K562 (cell line): ENCODE results near the gene POLD2. TPM values are rescaled to one million over a fixed set of nuclear protein-coding genes. Genes with fewer than 3 reads are reported as not detected.

ENCODE experiments used
- HDAC6 ChIP-seq: IDR thresholded peaks from 2 replicates; pipeline ENCODE4 v1.6.1; 2012; ENCODE audit warnings: low read depth, mild to moderate bottlenecking, control low read depth, inconsistent platforms, low read length, moderate library complexity
- MYBL2 ChIP-seq, 2 experiments: fragments of 450-650 bp in 1 of 2; sonication (generic) in 1 of 2; formaldehyde crosslinking in 1 of 2; IDR thresholded peaks; 2 replicates each; pipeline versions ENCODE4 v1.6.1 to v1.8.1; 2017 to 2022; ENCODE audit warnings: borderline replicate concordance in 1 of 2, inconsistent platforms in 1 of 2, low read depth in 1 of 2, mild to moderate bottlenecking in 1 of 2, missing genetic modification reagents in 1 of 2, moderate library complexity in 1 of 2
- polyA plus RNA-seq, 8 experiments: library from polyadenylated mRNA; depleted of rRNA in 4 of 8; stranded (reverse) in 5 of 8; unstranded in 3 of 8; fragments of >200 nt; fragmentation: Nextera tagmentation in 2 of 8; fragmentation: Illumina TruSeq in 1 of 8; extraction: Ambion mirVana in 2 of 8; extraction: Trizol in 1 of 8; gene quantifications; 2 replicates each; pipeline versions ENCODE4 v1.2.1 to v1.2.3, GENCODE V29; 2011 to 2014; ENCODE audit warnings: inconsistent platforms in 1 of 8, missing spikeins in 1 of 8
- total RNA-seq, 7 experiments: library from RNA; depleted of rRNA in 6 of 7; stranded (reverse); fragments of >200 nt in 6 of 7; fragmentation: Illumina TruSeq in 2 of 7; extraction: Trizol in 2 of 7; gene quantifications; 2 replicates each; pipeline versions ENCODE4 v1.2.1 to v1.2.3, GENCODE V29; 2011 to 2021; ENCODE audit warnings: low replicate concordance in 1 of 7
- TF ChIP-seq, protein P1 (sequence below): fragments of 200-600 bp; sonication (generic); IDR thresholded peaks from one replicate; pipeline ENCODE4 v1.6.1; 2012; ENCODE audit warnings: mild to moderate bottlenecking, low read depth, low read length, inconsistent platforms
- TF ChIP-seq, protein P2 (sequence below): fragments of 150-350 bp; IDR thresholded peaks from 2 replicates; pipeline ENCODE4 v1.6.1; 2014; ENCODE audit warnings: low read depth, mild to moderate bottlenecking, low read length, borderline replicate concordance
- TF ChIP-seq, protein P3 (sequence below): sonication (generic); formaldehyde crosslinking; IDR thresholded peaks from 2 replicates; pipeline ENCODE4 v1.8.0; 2022; ENCODE audit warnings: mild to moderate bottlenecking, missing genetic modification reagents
- TF ChIP-seq, protein P4 (sequence below): fragments of 200-800 bp; sonication (Bioruptor generic); IDR thresholded peaks from 2 replicates; pipeline ENCODE4 v1.6.1; 2017; ENCODE audit warnings: missing genetic modification characterization, missing compliant biosample characterization

POLD2 gene
- total and polyA plus RNA-seq, 9 of the 15 experiments (the other 6 are each of a cell fraction or from before 2014, with no cell fraction given), result 29.7 to 259 (median 225) TPM

DNA sequence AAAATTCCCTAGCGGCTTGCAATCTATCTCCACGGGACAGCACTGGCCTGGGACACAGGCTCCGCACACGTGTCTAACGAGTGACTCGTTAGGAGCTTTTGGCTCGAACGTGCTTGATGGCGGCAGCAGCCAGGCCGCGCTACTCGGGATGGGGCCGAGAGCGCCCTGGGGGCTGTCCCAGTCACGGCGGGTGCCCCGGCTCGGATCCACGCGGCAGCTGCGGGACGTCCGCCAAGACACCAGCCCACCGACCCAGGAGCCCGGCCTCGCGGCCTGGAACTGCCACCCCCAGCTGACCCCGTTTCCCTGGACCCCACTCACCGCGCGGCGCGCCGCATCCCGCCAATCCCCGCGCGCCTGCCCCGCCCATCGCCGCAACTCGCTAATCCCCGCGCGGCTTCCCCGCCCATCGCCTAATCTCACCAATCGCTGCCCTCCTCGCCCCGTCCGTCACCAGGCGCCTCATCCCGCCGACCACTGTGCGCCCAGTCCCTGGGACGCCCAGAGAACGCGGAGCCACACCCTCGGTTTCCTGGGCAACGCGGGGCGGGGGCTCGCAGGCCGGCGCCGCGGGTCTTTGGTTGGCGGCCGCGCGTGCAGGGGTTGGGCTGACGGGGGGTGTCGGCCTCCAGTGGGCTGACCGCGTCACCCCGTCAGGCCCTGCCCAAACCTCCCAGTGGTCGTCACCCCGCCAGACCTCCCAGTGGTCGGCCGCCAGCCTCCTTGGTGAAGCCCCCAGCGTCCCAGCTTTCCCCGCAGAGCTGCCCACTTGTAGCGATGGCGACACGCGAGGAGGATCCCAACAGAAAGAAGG, at the start of gene POLD2 (continued):
- TF ChIP-seq, protein P1, sequence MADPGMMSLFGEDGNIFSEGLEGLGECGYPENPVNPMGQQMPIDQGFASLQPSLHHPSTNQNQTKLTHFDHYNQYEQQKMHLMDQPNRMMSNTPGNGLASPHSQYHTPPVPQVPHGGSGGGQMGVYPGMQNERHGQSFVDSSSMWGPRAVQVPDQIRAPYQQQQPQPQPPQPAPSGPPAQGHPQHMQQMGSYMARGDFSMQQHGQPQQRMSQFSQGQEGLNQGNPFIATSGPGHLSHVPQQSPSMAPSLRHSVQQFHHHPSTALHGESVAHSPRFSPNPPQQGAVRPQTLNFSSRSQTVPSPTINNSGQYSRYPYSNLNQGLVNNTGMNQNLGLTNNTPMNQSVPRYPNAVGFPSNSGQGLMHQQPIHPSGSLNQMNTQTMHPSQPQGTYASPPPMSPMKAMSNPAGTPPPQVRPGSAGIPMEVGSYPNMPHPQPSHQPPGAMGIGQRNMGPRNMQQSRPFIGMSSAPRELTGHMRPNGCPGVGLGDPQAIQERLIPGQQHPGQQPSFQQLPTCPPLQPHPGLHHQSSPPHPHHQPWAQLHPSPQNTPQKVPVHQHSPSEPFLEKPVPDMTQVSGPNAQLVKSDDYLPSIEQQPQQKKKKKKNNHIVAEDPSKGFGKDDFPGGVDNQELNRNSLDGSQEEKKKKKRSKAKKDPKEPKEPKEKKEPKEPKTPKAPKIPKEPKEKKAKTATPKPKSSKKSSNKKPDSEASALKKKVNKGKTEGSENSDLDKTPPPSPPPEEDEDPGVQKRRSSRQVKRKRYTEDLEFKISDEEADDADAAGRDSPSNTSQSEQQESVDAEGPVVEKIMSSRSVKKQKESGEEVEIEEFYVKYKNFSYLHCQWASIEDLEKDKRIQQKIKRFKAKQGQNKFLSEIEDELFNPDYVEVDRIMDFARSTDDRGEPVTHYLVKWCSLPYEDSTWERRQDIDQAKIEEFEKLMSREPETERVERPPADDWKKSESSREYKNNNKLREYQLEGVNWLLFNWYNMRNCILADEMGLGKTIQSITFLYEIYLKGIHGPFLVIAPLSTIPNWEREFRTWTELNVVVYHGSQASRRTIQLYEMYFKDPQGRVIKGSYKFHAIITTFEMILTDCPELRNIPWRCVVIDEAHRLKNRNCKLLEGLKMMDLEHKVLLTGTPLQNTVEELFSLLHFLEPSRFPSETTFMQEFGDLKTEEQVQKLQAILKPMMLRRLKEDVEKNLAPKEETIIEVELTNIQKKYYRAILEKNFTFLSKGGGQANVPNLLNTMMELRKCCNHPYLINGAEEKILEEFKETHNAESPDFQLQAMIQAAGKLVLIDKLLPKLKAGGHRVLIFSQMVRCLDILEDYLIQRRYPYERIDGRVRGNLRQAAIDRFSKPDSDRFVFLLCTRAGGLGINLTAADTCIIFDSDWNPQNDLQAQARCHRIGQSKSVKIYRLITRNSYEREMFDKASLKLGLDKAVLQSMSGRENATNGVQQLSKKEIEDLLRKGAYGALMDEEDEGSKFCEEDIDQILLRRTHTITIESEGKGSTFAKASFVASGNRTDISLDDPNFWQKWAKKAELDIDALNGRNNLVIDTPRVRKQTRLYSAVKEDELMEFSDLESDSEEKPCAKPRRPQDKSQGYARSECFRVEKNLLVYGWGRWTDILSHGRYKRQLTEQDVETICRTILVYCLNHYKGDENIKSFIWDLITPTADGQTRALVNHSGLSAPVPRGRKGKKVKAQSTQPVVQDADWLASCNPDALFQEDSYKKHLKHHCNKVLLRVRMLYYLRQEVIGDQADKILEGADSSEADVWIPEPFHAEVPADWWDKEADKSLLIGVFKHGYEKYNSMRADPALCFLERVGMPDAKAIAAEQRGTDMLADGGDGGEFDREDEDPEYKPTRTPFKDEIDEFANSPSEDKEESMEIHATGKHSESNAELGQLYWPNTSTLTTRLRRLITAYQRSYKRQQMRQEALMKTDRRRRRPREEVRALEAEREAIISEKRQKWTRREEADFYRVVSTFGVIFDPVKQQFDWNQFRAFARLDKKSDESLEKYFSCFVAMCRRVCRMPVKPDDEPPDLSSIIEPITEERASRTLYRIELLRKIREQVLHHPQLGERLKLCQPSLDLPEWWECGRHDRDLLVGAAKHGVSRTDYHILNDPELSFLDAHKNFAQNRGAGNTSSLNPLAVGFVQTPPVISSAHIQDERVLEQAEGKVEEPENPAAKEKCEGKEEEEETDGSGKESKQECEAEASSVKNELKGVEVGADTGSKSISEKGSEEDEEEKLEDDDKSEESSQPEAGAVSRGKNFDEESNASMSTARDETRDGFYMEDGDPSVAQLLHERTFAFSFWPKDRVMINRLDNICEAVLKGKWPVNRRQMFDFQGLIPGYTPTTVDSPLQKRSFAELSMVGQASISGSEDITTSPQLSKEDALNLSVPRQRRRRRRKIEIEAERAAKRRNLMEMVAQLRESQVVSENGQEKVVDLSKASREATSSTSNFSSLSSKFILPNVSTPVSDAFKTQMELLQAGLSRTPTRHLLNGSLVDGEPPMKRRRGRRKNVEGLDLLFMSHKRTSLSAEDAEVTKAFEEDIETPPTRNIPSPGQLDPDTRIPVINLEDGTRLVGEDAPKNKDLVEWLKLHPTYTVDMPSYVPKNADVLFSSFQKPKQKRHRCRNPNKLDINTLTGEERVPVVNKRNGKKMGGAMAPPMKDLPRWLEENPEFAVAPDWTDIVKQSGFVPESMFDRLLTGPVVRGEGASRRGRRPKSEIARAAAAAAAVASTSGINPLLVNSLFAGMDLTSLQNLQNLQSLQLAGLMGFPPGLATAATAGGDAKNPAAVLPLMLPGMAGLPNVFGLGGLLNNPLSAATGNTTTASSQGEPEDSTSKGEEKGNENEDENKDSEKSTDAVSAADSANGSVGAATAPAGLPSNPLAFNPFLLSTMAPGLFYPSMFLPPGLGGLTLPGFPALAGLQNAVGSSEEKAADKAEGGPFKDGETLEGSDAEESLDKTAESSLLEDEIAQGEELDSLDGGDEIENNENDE, result no peak
- TF ChIP-seq HDAC6 (no peak), MYBL2 (IDR thresholded peaks at IDR 0.05; ENCODE audit: low read depth) (no peak), MYBL2 (CRISPR knock-in tag; IDR thresholded peaks at IDR 0.05; ENCODE audit: borderline replicate concordance) (no peak)
- TF ChIP-seq, protein P2, sequence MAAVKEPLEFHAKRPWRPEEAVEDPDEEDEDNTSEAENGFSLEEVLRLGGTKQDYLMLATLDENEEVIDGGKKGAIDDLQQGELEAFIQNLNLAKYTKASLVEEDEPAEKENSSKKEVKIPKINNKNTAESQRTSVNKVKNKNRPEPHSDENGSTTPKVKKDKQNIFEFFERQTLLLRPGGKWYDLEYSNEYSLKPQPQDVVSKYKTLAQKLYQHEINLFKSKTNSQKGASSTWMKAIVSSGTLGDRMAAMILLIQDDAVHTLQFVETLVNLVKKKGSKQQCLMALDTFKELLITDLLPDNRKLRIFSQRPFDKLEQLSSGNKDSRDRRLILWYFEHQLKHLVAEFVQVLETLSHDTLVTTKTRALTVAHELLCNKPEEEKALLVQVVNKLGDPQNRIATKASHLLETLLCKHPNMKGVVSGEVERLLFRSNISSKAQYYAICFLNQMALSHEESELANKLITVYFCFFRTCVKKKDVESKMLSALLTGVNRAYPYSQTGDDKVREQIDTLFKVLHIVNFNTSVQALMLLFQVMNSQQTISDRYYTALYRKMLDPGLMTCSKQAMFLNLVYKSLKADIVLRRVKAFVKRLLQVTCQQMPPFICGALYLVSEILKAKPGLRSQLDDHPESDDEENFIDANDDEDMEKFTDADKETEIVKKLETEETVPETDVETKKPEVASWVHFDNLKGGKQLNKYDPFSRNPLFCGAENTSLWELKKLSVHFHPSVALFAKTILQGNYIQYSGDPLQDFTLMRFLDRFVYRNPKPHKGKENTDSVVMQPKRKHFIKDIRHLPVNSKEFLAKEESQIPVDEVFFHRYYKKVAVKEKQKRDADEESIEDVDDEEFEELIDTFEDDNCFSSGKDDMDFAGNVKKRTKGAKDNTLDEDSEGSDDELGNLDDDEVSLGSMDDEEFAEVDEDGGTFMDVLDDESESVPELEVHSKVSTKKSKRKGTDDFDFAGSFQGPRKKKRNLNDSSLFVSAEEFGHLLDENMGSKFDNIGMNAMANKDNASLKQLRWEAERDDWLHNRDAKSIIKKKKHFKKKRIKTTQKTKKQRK, result no peak
- TF ChIP-seq, protein P3, sequence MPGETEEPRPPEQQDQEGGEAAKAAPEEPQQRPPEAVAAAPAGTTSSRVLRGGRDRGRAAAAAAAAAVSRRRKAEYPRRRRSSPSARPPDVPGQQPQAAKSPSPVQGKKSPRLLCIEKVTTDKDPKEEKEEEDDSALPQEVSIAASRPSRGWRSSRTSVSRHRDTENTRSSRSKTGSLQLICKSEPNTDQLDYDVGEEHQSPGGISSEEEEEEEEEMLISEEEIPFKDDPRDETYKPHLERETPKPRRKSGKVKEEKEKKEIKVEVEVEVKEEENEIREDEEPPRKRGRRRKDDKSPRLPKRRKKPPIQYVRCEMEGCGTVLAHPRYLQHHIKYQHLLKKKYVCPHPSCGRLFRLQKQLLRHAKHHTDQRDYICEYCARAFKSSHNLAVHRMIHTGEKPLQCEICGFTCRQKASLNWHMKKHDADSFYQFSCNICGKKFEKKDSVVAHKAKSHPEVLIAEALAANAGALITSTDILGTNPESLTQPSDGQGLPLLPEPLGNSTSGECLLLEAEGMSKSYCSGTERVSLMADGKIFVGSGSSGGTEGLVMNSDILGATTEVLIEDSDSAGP (CRISPR knock-in tag), result no peak
- TF ChIP-seq, protein P4, sequence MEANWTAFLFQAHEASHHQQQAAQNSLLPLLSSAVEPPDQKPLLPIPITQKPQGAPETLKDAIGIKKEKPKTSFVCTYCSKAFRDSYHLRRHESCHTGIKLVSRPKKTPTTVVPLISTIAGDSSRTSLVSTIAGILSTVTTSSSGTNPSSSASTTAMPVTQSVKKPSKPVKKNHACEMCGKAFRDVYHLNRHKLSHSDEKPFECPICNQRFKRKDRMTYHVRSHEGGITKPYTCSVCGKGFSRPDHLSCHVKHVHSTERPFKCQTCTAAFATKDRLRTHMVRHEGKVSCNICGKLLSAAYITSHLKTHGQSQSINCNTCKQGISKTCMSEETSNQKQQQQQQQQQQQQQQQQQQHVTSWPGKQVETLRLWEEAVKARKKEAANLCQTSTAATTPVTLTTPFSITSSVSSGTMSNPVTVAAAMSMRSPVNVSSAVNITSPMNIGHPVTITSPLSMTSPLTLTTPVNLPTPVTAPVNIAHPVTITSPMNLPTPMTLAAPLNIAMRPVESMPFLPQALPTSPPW, result peak; percentile 86
